Activated T-cell treated with anti-CD3 and anti-CD28 coated beads, Interleukin-2, amount 50 U/mL, for 1 hour (primary cell): ENCODE results near the gene CDH23.

Experiments
- DNase-seq: peaks from one replicate; pipeline ENCODE4 v3.0.0-alpha.2; 2020

CDH23 gene

DNA sequence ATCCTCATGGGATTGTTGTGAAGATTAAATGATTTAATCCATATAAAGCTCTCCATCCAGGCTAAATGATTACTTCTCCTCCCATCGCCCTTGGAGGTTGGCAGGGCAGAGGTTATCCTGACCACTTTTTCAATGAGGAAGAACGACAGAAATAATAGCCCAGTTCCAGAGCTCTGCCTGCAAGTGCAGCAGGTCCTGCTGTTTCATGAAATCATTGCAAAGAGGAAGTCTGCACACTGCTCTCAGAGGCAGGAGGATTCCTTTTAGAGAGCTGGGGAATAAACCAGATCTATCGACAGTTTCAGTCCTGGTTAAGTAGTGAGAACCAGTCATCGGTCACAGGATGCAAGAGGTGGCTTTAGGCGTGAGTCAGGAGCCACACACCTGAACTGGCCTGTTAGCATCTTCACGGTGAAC, 25.0 kb upstream of the CDH23 start:
- no peak for DNase-seq

DNA sequence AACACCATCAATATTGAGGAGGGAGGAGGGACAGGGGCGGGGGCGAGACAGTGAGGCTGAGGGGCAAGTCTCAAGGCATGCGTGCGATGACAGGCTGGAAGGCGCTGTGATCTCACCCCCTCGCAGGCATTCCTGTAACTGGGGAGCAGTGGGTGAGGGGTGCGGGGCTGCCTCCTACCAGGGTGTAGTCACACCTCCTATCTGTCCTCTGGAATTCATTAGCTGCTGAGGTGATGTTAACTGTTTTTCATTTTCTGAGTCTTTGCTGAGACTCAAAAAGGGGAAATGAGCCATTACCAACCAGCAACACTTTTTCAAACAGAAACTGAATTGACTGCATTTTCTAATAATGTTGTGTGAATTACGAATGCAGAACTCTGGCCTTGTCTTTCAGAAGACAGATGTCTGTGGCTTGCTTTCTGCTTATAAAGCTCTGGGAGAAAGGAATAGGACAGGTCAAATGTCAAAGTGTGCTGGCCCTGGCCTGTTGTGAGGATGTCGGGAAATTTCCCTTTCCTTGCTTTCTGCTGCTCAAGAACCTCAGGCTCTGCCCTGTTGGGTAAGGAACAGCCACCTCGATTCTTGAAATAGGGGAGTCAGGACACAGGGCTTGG, 23.7 kb upstream of the CDH23 start:
- no peak for DNase-seq

DNA sequence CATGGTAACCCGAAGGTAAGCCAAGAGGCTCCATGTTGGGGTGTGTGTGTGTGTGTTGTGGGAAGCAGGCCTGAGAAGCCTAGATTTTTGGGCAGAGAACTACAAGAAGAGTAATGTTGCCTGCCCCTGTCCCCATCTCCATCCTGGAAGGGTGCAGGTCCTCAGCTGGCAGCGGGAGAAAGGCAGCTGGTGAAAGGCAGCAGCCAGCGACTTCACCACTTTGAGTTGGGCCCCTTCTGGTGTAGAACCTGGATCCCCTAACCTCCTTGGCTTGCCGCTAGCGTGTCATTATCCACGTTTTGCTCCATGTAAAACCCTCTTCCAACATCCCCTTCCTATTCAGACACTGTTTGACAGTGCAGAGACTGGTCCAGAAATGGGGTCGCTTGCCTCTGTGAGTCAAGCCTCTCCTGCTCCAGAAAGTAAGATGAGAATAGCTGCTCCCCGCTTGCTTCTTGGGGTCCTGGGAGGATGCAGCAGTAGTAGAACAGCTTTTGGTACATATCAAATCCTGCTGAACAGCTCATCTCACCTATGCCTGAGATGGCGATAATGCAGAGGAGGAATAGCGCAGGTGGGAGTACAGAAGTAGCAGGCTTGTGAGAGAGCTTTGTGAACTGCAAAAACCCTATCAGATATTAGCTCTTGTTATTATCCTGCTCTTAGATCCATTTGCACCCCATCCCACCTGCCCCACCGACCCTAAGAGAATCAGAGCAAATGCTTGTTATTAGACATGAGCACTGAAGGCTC, 22.1 kb upstream of the CDH23 start:
- DNase-seq, result no peak

DNA sequence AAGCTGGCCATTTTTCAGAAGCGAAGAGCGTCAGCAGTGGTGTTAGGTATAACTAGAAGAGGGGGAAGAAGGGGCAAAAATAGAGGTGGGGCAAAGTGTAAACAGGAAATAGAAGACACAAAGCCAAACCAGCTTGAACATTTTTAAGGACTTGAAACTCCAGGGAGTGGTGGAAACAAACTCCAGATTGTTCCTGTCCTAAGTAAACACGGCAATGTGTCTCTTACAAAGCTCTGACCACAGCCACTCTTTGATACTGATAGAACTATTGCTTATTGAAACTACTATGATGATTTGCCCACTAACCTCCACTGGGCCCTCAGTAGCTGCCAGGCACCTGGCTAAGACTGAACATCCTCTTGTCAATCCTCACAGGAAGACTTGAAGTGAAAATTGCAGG, 20.8 kb upstream of the CDH23 start:
- no peak for DNase-seq

DNA sequence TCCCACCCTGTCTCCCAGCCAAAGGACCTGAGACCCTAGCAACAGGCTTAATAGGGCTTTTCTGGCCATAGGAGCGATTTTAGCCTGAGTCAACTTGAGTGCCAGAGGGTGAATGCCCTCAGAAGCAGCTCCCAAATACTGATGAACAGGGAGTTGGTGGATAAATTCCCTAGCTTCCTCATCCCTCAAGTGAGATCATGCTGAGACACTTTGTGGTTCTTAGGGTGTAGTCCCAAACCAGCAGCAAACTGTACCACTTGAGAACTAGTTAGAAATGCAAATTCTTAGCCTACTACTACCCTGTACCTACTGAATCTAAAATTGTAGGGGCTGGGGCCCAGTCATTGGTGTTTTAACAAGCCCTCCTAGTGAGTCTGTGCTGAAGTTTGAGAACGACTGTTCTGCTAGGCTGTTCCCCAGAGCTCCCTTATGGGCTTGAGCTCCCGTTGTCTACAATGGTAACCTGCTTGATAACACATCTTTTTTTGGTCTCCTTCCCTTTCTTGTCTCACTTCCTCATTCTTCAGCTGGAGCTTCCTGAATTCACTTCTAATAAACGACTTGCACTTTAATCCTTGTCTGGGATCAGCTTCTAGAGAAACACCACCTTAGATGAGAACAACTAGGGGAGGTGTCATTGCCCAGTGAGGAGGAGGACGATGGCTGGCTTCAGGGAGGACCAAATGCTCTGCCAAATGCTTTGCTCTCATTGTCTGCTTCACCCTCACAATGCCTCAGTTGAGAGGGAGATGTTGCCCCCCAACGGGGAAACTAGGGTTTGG, 18.2 kb upstream of the CDH23 start:
- no peak for DNase-seq

DNA sequence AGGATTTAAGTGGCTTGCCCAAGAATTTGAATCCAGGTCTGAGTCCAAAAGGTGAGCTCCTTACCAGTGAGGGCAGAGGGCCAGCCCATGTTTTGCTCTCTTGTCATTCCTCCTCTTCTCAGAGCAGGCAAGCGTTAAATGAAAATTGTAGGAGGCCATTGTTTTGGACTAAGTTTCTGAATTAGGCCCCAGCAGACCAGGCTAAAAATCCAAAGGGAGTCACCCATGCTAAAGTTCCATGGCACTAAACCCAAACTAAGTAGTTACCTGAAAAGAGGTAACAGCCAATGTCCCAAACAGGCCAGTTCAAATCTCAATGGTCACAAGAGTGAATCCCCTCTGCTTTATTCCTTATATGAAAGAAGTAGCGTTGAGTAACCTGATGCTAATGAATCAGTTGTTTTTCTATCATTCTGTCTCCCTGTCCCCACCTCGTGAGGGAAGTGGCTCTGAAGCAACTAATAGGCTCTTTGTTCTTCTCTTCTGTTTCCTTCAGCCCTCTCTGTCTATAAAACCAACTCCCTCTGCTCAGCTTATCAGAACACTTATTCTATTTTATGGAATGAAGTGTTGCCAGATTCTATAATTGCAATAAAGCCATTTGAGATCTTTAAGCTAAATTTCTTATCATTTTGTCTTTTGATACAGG, 17.5 kb upstream of the CDH23 start:
- DNase-seq, result no peak

DNA sequence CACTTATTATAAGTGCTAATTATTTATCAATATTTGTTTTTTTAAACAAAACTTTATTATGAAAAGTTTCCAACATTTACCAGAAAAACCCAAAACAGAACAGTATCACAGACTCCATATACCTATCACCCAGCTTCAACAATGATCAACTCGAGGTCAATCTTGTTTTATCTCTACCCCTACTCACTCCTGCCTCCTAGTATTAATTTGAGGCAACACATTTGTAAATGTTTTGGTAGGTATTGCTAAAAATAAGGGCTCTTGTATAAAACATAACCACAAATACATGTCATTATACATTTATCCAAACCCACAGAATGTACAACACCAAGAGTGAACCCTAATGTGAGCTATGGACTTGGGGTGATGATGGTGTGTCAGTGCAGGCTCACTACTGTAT, 15.9 kb upstream of the CDH23 start:
- DNase-seq, result no peak

DNA sequence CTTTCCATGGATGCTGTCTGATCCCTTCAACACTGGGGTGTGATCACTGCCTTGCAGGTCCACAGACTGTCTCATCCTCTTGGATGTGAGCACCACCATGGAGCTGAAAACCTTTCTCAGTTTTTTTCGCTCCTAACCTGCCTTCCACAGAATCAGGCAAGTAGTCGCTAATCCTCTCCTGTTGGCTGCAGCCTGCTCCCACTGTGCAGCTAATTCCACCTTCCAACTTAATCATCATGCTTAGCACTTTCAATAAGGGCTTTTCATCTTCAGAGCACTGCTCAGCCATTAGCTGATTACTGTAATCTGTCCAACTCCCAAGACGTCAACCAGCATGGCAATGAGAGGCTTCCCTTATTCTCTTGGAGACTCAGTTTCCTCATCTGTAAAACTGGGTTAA, 15.1 kb upstream of the CDH23 start:
- DNase-seq, result no peak

DNA sequence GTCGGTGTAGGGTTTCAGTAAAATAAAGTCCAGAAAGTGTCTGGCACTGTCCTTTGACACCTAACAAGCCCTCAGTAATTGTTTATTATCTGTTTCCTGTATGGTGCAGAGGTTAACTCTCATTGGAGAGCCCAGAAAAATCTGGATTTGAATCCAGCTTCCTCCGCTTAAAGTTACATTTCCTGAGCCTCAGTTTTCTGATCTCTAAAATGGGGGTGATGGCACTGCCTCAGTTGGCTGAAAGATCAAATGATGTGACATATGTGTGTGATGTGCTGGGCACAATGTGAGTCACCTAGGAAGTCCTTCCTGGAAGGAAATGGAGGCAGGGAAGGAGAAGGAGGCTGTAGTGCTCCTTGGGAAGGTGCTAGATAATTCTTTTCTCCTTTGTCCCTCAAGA, 14.7 kb upstream of the CDH23 start:
- DNase-seq, result no peak

DNA sequence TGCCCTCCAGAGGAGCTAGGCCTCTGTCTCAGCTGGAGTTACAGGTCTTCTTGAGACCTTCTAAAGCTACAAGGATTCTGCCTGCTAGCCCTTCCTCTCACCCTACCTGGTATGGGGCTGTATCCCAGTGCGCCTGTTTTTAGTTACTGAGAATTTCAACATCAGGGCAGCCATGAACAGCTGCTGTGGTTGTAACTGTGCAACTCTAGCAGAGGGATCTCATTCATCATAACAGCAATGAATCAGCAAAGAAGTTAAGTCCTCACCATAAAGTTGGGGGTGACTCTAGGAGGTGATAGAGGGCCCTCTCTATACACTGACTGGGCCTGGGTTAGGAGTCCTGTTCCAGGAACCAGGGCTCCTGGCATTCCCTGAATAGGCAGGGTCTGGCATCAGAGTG, 14.0 kb upstream of the CDH23 start:
- no peak for DNase-seq

DNA sequence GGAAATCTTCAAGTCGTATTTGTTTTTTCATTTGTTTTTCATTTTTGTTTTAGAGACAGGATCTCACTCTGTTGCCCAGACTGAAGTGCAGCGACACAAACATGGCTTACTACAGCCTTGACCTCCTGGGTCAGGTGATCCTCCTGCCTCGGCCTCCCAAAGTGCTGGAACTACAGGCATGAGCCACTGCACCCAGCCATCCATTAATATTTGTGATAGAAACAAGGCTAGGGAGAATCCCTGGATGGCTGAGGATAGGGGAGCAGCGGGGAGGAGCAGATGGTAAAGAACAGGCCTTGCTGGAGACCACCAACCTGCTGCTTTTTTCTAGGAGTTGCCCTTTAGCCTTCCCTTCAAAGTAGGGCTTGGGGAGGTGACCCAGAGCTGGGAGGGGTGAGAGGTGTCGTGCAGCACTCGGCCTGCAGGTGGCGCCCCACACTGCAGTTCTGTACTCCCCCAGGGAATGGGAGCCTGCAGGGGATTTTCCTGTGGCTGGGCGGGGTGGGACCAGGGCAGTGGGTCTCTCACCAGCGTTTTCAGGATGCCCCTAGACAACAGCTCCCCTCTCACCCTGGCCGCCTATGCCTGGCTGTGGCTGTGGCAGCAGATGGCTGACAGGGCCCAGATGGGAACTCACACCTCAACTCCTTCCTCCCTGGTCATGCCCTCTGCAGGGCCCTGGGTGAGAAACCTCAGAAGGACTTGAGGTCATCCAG, 12.6 kb upstream of the CDH23 start:
- DNase-seq, result peak; percentile 81

DNA sequence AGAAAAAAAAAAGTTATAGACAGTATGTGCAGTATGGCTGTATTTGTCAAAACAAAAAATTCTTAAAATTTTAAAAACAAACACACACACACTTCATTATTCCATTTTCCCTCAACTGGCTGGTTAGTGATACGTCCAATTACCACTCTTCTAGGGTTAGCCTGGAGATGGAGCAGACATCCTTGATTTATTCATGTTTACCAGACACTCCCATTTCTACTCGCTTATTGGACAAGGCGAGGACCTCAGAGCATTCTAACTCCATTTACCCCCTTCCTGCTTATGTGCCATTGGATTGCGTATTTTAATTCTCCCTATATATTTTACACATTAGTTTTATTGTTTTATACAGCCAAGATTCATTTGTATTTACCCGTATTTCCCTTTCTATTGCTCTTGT, 8.5 kb upstream of the CDH23 start:
- DNase-seq, result no peak

DNA sequence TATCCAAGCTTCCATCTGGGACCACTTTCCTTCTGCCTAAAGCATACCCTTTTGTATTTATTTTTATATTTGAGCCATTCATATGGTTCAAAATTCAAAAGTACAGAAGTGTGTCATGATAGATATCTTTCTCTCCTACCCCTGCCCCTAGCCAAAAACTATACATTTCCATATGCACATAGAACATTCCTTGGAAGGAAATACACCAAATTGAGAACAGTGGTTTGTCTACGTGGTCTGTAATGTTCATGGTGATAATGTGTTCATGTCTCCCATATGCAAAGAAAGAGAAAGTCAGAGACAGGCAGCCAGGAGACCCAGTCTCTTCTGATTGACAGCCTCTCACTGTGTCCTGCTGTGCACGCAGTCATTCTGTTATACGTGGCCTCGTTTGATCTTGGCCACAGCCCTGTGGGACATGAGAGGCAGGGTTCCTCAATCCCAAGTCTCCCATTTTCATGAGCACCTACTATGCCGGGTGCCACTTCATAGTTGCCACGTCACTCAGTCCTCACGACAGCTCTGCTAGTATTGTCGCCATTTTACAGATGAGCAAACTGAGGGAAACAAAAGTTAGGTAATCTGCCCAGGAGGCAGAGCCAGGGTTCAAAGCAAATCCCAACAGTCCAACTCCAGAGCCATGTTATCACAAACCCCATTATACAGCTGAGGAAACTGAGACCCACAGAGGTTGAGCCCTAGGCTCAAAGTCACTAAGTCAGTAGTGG, 8.0 kb upstream of the CDH23 start:
- DNase-seq, result no peak

DNA sequence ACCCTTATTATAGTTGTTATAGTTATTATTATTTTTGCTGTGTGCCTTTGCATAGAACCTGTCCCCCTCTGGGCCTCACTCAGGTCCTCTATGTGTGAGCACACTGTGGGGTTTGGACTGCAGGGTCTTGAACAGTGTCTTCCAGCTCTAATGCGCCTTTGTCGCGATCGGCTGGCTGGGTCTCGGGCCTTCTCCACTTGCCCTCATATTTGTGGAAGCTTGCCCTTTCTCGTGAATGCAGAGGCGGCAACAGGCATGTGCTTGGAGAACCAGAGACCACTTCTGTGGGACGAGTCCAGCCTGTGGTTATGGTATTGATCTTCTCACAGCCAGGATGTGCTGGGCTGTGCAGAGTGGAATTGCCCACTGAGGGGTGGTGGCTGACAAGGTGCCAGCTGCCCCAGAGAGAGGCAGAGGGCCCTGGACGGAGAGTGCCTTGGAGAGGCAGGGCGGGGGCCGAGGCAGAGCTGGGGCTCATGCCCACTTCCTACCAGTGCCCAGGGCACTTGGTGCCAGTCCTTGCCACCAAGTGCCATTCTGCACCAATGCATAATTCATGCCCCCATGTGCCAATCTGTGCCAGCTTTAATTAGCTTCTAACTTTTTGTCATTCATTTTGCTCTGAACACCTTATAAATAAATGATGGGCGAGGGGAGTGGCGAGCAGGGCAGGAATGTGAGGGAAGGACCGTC, 6.8 kb upstream of the CDH23 start:
- no peak for DNase-seq

DNA sequence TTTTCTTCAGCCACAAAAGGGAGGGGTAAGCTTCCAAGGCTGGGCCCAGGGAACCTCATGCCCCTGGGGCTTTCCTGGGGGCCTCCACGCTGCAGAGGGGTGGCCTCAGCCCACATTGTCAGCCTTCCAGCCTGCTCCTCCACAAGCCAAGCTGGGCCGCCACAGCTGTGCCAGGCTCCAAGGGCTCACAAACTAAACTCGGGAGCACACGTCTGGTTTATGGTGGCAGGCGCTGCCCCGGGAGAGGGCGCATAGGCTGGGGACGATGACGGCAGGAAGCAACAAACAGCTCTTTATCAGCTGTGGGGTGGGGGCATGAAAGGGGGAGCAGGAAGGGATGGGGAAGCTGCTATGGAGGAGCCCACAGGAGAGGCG, 6.3 kb upstream of the CDH23 start:
- DNase-seq, result no peak

DNA sequence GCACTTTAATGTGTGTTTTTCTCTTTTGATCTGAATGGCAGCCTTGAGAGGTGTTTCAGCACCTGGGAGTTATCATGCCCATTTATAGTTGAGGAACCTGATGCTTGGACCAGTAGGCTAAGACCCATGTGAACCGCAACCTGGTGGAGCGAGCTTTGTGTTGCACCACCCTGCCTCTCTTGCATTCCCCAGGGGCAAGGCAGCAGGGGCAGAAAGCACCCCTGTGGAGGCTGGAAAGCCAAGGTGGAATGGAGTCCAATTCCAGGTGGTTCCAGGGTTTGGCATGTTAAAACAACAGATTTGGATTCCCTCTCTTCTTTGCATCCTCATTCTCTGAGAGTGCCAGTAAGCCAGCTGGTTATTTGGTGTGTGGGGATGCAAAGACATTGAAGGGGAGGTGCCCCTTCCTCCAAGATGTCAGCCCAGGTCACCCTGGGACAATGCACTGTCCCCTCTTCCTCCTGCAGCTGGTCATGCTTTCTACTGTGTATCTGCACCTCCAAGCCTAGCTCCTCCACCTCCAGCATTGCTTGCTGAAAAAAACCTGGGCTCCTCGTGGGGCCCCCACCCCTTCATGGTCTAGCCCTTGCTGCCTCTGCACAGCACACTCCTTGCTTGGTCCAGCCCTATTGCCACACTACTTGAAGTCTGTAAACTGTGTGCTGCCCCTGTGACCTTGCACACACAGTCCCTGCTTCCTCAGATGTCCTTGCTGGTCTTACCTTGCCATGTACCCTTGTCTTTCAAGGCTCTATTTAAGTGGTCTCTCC, 5.6 kb upstream of the CDH23 start:
- DNase-seq, result no peak

DNA sequence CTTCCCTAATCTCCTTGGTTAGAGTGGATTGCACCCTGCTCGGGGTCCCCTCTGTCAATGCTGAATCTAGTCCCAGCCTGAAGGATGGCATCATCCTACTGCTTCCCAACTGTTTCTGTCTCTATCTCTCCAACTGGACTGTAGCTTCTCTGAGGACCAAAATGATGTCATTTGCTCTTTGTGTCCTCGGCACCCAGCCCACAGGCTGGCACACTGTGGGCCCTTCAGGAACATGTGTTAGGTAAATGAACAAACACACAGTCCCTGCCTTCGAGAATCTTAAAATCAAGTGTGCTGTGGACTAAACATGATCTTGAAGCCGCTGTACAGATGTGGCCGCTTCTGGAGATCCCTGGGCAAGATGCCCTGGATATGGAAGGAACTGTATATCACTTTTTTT, 5.0 kb upstream of the CDH23 start:
- no peak for DNase-seq

DNA sequence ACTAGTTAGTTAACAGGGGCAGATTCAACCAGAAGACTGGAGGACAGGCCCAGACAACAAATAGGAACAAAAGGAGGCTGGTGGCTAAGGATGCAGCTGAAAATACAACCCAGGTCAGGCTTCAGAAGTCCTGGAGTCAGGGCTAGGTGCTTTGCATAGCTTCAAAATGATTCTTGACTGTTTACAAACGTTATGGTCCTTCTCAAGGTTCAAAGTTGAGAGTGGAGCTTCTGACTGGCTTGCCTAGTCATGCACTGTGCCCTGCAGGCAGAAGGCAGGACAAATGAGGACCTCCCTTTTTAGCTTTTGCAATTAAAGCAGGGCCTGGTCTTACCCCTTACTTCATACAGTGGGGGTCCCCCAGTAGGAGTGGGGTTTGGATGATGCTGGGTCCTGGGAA, 4.4 kb upstream of the CDH23 start:
- no peak for DNase-seq

DNA sequence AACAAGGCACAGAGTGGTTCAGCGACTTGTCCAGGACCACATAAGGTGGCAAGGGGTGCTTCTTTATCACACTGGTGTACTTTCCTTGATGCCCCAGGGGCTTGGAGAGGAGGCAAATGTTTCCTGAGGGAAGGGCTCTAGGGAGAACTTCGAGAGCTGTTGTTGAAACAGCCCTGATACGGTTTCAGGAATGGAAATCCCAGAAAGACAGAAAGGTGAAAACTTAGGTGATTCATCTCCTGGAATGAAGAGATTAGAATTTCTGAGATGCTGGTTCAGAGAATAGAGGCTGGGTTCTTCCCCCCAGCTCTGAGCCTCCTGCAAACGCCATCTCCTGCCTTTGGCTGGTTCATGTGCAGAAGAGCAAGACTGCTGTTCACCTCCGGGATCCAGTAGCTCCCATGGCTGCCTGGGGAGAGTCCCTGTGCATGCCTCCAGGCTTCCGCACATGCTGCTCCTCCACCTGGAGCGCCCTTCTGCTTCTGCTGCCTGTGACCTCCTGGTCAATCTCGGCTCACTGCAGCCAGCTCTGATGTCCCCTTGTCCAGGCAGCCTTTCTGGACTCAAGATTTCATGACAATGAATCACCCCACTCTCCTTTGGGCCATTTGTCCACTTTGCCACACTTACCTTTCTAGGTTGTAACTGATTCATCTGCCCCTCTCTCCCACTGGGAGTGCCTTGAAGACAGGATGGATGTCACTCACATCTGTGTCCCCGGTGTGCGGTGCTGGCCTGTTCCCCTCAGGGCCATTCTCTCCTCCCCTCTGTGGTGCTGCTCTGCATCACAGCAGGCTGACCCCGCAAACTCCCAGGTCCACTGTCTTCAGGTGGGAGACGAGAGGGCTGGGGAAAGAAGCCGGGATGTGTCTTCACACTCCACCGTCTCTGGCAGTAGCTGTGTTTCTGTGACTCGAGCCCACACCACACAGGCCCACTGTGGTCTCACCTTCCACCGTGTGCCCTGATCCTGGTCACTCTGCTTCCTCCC, 3.6 kb upstream of the CDH23 start:
- DNase-seq, result no peak
